HG03108 (cell line): Measurements from ENCODE around the gene METTL24.
"Not testable (repeated sequence)": the region's sequence is repeated elsewhere in the genome, so short reads cannot be mapped to it uniquely, and the experiment has no call there.

Experiments
- ATAC-seq: cut with Tn5 transposase; IDR thresholded peaks from one replicate; pipeline ENCODE4 v1.9.1; 2021; ENCODE audit warnings: moderate library complexity; ENCODE audit not compliant: unreplicated experiment

METTL24 gene

GRCh38 chr6:110363748-110364147 is 5.6 kb upstream of the METTL24 start:
- ATAC-seq: no peak

- ATAC-seq: no peak
Observed at GRCh38 chr6:110360676-110361075, 2.5 kb upstream of the METTL24 start.

- ATAC-seq: no peak
Observed at GRCh38 chr6:110359556-110359955, 1.4 kb upstream of the METTL24 start.

GRCh38 chr6:110358553-110359160 is 508 bp upstream of the METTL24 start:
- no peak for ATAC-seq

- no peak for ATAC-seq
Observed at GRCh38 chr6:110357298-110357663, 868 bp downstream of the METTL24 start.

GRCh38 chr6:110356778-110357177 is 1.4 kb downstream of the METTL24 start:
- no peak for ATAC-seq

GRCh38 chr6:110355727-110356126 is 2.4 kb downstream of the METTL24 start:
- no peak for ATAC-seq

GRCh38 chr6:110355022-110355421 is 3.1 kb downstream of the METTL24 start:
- no peak for ATAC-seq

- no peak for ATAC-seq
Observed at GRCh38 chr6:110354153-110354552, 4.0 kb downstream of the METTL24 start.

- no peak for ATAC-seq
Observed at GRCh38 chr6:110353457-110354001, 4.6 kb downstream of the METTL24 start.

- no peak for ATAC-seq
Observed at GRCh38 chr6:110352563-110353262, 5.4 kb downstream of the METTL24 start.

GRCh38 chr6:110351986-110352385 is 6.2 kb downstream of the METTL24 start:
- no peak for ATAC-seq

GRCh38 chr6:110351546-110351945 is 6.6 kb downstream of the METTL24 start:
- ATAC-seq: no peak

- ATAC-seq: not testable (repeated sequence)
Observed at GRCh38 chr6:110350593-110350992, 7.6 kb downstream of the METTL24 start.

GRCh38 chr6:110348961-110349690 is 9.0 kb downstream of the METTL24 start:
- ATAC-seq: no peak

- ATAC-seq: no peak
Observed at GRCh38 chr6:110345025-110345424, 13.1 kb downstream of the METTL24 start.

GRCh38 chr6:110342759-110343158 is 15.4 kb downstream of the METTL24 start:
- no peak for ATAC-seq

GRCh38 chr6:110341663-110342596 is 16.2 kb downstream of the METTL24 start:
- no peak for ATAC-seq

- ATAC-seq: no peak
Observed at GRCh38 chr6:110341067-110341466, 17.1 kb downstream of the METTL24 start.

- no peak for ATAC-seq
Observed at GRCh38 chr6:110340392-110340965, 17.7 kb downstream of the METTL24 start.
